Measurements from ENCODE around the gene SCARB1. TPM values are rescaled to one million over a fixed set of nuclear protein-coding genes. Genes with fewer than 3 reads are reported as not detected.

SCARB1 gene
- total RNA-seq, 1 donor from 2014 or later, result 12.0 TPM

GRCh38 chr12:124829008-124829707 is 34.5 kb downstream of the SCARB1 start:
- ATAC-seq (no peak), DNase-seq (no peak)
- intact Hi-C loops (cut with micrococcal nuclease), result no loop called here

GRCh38 chr12:124828264-124829007 is 35.2 kb downstream of the SCARB1 start:
- intact Hi-C loops (cut with micrococcal nuclease), result no loop called here
- DNase-seq (no peak), ATAC-seq (no peak)

DNA sequence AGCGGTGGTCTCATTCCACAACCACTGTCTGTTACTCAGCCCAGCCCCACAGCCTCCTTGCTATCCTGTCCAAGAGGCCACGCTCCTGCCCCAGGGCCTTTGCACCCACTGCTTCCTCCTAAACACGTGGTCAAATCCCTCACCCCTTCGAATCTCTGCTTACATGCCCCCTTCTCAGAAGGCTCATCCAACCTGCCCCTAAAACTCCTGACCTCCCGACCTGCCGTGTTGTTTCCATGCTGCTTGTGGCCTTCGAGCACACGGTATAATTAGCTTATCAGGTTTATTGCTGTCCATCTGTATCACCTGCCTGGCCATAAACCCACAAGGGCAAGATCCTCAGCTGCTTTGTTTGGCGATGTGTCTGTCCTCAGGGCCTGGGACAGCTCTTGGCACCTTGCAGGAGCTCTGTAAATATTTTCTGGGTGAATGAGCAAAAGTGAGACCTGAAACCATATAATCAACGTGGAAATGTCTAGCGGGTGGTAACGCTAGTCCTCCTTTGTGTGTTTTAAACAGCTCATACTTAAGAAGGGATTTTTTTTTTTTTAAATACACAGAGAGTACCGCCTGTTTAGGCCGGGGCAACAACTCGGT is 36.0 kb downstream of the SCARB1 start:
- intact Hi-C loops (cut with micrococcal nuclease), result no loop called here
- DNase-seq, result no peak
- no peak for ATAC-seq

DNA sequence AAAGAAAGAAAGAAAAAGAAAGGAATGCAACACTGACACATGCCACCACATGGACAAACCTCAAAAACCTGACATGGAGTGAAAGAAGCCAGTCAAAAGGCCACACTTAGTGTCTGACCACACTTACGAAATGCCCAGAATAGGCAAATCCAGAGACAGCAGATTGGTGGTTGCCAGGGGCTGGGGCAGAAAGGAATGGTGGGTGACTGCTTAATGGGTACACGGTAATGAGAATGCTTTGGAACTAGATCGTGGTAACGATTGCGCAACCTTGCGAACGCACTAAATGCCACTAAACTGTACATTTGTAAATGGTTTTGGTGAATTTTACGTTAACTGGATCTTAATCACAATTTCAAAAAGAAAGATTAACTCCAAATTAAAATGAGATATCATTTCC is 39.5 kb downstream of the SCARB1 start:
- ATAC-seq (no peak), DNase-seq (no peak)
- intact Hi-C loops (cut with micrococcal nuclease), result no loop called here

DNA sequence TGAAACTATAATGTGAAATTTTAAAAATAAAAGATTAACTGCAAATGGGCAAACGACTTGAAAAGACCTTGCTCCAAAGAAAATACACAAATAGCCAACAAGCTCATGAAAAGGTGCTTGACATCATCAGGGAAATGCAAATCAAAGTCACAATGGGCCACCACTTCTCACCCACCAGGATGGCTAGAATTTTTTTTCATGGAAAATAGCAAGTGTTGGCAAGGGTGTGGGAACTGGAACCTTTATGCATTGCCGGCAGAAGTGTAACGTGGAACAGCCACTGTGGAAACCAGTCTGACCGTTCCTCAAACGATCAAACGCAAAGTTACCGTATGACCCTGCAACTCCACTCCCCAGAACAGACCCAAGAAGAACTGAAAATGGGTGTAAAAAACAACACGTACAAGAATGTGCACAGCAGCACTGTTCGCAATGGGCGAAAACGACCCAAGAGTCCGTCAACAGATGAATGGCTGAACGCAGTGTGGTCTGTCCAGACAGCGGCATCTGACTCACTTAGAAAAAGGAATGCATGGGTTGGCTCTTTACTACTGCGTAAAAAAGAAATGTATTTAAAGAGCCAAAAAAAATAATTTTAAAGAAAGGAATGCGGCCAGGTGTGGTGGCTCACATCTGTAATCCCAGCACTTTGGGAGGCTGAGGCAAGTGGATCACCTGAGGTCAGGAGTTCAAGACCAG is 40.2 kb downstream of the SCARB1 start:
- intact Hi-C loops (cut with micrococcal nuclease), result no loop called here
- ATAC-seq, result no peak
- no peak for DNase-seq

DNA sequence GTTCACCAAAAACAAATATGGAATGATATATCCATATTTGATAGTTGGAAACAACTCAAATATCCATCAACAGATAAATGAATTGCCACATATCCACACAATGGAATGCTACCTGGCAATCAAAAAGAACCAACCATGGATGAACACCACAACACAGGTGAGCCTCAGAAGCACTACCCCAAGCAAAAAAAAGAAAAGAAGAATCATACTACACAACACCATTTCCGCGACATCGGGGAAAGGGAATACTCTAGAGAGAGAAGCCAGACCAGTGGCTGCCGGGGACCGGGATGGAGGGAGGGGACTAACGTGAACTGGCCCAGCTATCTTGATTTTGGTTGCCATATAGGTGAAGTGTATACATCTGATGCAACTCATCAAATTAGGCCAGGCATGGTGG is 41.4 kb downstream of the SCARB1 start:
- ATAC-seq (no peak), DNase-seq (no peak)
- intact Hi-C loops (cut with micrococcal nuclease), result no loop called here

DNA sequence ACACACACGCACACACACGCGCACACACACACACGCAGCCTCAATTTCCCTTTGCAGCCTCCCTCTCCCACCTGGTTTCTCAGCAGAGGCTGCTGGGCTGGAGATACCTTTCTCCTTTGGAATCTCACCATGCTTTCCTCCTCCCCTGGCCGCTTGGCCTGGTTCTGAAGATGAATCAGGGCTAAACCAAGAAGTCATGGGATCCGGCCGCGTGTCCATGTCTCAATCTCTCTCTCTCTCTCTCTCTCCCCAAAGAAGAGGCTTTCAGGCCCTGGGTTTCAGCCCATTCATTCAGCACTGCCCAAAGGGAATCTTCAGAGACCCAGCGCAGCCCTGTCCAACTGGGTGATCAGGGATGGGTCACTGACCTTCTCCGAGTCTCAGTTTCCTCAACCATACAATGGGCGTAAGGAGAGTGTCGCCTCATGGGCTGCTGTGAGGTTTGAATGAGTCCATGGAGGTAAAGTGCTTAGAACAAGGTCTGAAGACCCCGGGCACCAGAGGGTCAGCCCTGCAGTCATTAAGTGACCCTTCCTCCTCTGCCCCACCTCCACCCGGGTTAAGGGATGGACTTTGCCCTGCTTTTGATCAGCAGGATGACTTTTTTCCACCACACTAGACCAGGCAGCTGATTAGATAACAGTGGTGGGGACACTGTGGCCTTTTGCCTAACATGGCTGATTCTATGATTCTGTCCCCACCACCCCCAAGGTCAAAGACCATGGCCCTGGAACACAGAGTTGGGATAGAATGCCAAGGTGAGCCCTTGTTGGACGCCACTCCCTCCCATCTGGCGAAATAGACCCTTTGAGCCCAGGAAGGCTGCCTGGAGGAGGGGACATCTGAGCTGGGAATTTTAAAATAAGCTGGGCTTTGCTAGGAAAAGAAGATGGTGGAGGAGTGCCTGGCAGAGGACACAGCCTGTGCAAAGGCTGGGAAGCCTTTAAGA is 42.1 kb downstream of the SCARB1 start:
- intact Hi-C loops (cut with micrococcal nuclease), result no loop called here
- no peak for ATAC-seq
- DNase-seq, result no peak

GRCh38 chr12:124820199-124820598 is 43.5 kb downstream of the SCARB1 start:
- ATAC-seq (no peak), DNase-seq (no peak)
- intact Hi-C loops (cut with micrococcal nuclease), result no loop called here

DNA sequence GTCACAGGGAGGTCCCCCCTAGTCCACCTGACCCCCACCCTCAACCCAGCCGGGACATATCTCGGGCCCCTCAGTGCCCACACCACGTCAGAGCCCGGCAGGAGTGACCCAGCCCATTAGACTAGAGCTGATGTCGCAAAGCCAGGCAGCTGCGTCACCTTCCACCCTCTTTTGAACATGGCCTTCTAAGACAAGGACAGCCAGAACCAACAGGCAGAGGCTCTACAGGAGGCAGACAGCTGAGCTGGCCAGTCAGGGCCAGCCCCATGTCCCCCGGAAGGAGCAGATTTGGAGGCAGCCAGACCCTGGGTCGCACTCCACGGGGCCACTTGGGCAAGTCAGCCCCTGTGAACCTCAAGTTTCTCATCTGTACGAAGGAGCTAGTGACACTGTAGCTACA is 44.1 kb downstream of the SCARB1 start:
- ATAC-seq, result no peak
- intact Hi-C loops (cut with micrococcal nuclease), result no loop called here
- no peak for DNase-seq

DNA sequence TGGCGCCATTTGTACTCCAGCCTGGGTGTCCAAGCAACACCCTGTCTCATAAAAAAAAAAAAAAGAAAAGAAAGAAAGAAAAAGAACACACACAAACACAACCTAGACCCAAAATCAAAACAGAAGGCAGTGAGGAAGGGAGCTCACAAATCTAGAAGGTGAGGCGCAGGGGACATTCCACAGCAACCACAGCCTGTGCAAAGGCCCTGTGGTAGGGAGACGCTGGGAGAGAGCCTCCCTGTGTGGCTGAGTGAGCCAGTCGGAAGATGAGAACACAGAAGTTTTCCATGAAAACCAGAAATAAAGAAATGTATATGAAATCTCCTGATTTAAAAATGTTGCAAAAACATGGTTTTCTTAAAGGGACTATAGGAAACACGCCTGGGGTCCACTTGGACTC is 44.6 kb downstream of the SCARB1 start:
- no peak for ATAC-seq
- intact Hi-C loops (cut with micrococcal nuclease), result no loop called here
- no peak for DNase-seq

DNA sequence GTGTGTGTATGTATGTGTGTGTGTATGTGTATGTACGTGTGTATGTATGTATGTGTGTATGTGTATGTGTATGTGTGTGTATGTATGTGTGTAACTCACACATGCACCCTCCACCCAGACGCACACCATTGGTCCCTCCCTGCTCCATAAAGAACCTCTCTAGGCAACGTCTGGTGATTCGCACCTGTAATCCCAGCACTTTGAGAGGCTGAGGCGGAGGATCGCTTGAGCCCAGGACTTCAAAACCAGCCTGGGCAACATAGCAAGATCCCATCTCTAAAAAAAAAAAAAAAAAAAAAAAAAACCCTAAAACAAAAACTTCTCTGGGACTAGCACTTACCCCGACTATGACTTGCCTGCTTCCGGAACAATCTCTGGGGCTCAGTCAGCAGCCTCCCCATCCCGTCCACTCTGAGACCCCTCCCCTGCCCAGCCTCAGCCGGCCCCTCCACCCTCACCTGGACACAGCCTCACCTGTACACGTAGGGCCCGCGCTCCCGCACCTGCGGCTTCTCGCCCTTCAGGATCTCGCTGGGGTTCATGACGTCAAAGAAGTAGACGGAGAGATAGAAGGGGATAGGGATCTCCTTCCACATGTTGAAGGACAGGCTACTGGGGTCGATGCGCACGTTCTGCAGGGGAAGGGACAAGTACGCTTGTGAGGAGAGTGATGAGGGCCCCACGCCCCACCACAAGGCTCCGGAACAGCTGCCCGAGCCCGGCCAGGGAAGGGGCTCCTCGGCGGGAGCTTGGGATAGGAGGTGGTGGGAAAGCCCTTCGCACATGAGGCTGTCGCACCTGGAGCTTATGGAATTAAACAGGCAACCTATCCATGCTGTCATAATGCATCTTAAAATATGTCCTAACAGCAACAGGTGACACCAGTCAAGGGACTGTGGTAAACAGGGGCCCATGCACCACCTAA is 46.3 kb downstream of the SCARB1 start:
- intact Hi-C loops (cut with micrococcal nuclease), result no loop called here
- DNase-seq, result no peak
- ATAC-seq, result no peak

GRCh38 chr12:124816295-124816854 is 47.3 kb downstream of the SCARB1 start:
- intact Hi-C loops (cut with micrococcal nuclease), result no loop called here
- DNase-seq, result no peak
- ATAC-seq, result no peak

- intact Hi-C loops (cut with micrococcal nuclease), result no loop called here
- DNase-seq (no peak), ATAC-seq (peak; percentile 44)
These were observed 48.7 kb downstream of the SCARB1 start for GRCh38 chr12:124814741-124815613.

- ATAC-seq (no peak), DNase-seq (no peak)
- intact Hi-C loops (cut with micrococcal nuclease), result no loop called here
These were observed 49.9 kb downstream of the SCARB1 start for GRCh38 chr12:124813782-124814181.

- DNase-seq, result no peak
- intact Hi-C loops (cut with micrococcal nuclease), result no loop called here
These were observed 50.7 kb downstream of the SCARB1 start for GRCh38 chr12:124812979-124813378.

DNA sequence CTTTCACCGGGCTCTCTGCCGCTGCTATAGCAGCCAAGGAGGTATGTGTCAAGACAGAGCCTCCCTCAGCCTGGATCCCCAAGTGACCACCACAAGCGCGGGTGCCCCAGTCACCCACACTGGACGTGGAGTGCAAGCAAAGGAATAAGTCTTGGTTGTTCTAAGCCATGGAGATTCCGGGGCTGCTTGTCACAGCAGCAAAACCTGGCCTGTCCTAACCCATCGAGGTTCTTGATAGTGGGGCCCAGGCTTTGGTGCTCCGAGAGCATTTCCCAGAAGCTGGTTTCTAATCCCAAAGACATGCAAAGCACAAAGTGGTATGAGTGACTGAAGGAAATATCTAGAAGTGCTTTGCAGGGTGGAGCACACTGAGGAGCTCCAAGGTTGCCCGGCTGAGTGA is 51.3 kb downstream of the SCARB1 start:
- no peak for DNase-seq
- no peak for ATAC-seq
- intact Hi-C loops (cut with micrococcal nuclease), result no loop called here

More at GRCh38 chr12:124812979-124813378, 50.7 kb downstream of the SCARB1 start:
- no peak for ATAC-seq

DNA sequence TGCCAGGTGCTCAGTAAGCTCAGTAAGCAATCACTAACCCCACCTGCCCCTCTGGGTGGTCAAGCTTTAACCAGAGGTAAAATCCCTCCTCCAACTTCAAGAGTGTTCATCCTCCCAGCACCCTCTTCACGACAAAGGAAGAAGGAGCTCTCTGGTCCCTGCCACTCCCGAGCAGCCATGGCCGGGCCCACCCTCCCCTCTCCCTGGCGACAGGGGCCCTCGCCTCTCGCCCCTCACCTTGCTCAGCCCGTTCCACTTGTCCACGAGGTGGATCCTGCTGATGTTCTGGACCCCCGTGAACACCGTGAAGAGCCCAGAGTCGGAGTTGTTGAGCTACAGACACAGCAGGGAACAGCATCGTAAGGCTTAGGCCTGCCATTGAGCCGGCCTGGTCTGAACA is 52.0 kb downstream of the SCARB1 start:
- DNase-seq, result no peak
- no peak for ATAC-seq
- intact Hi-C loops (cut with micrococcal nuclease), result no loop called here

Measured in left ventricle myocardium superior (tissue), 1 donor.